SK-N-MC (cell line): ENCODE results near the gene ADAD2.

ENCODE experiments used
- EZH2 ChIP-seq: fragments of 200-600 bp; sonication (generic); IDR thresholded peaks from one replicate; pipeline ENCODE4 v1.6.1; 2017; ENCODE audit warnings: antibody characterized with exemption
- FOXP2 ChIP-seq: optimal IDR thresholded peaks from 2 replicates; pipeline ENCODE3; 2011; ENCODE audit warnings: mild to moderate bottlenecking, moderate library complexity; ENCODE audit not compliant: insufficient read depth; ENCODE audit errors: extremely low read length, control extremely low read depth
- POLR2AphosphoS5 ChIP-seq: IDR thresholded peaks from 2 replicates; pipeline ENCODE4 v1.6.1; 2012; ENCODE audit warnings: mild to moderate bottlenecking, low read depth, low read length, borderline replicate concordance

DNA sequence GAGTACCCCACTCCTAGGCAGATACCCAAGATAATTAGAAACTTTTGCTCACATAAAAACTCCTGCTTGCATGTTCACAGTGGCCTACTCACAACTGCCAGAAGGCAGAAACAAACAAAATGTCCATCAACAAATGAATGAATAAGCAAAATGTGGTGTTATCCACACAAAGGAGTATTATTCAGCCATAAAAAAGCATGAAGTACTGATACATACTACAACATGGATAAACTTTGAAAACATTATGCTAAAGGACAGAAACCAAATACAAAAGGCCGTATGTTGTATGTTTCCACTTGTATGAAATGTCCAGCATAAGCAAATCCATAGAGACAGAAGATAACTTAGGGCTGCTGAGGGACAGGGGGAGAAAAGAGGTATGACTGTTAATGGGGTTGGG lies 47.9 kb upstream of the ADAD2 start:
- TF ChIP-seq EZH2 (no peak), POLR2AphosphoS5 (no peak), FOXP2 (no peak)
